IMR-90 (cell line): ENCODE measurements around the gene SLC22A2. TPM values are rescaled to one million over a fixed set of nuclear protein-coding genes. Genes with fewer than 3 reads are reported as not detected.

Experiments
- ATAC-seq: fragments of 200-7000 bp; cut with Tn5 transposase; 2 replicates; pipeline ENCODE4 v1.9.1; 2020; ENCODE audit warnings: low read depth, mild to moderate bottlenecking, moderate library complexity
- BruUV-seq: library from RNA; stranded (reverse); fragments of 400-500 nt; replicated peaks from 2 replicates; lab custom pipeline; 2021; lab: Mats Ljungman, UMichigan
- CTCF ChIA-PET: fragments of 300-600 bp; formaldehyde crosslinking; extraction: SDS; loops from one replicate; lab custom pipeline; 2021; ENCODE audit warnings: antibody characterized with exemption; lab: Yijun Ruan, JAX
- POLR2A ChIA-PET: fragments of 300-600 bp; sonication (Branson Sonifier 250); formaldehyde crosslinking; loops from one replicate; lab custom pipeline; 2022; ENCODE audit warnings: antibody characterized with exemption; ENCODE audit not compliant: unreplicated experiment; lab: Charles Lee
- DNase-seq: peaks from one replicate; pipeline ENCODE4 v3.0.0; 2013
- H2AFZ ChIP-seq: replicated peaks from 2 replicates; pipeline ENCODE3; 2013; ENCODE audit warnings: low read length, mild to moderate bottlenecking; ENCODE audit not compliant: poor library complexity
- H2AK5ac ChIP-seq: 2 replicates; pipeline ENCODE4 v1.6.1; 2013; ENCODE audit warnings: low read depth, low read length, inconsistent platforms
- H2AK9ac ChIP-seq: replicated peaks from 2 replicates; pipeline ENCODE3; 2013; ENCODE audit warnings: mild to moderate bottlenecking, low read depth, low read length, moderate library complexity; ENCODE audit not compliant: poor library complexity
- H2BK120ac ChIP-seq: 2 replicates; pipeline ENCODE4 v1.6.1; 2013; ENCODE audit warnings: low read depth, low read length, inconsistent platforms
- H2BK15ac ChIP-seq: 3 replicates; pipeline ENCODE4 v1.6.1; 2013; ENCODE audit warnings: low read depth, low read length, inconsistent platforms
- H2BK20ac ChIP-seq: 2 replicates; pipeline ENCODE4 v1.6.1; 2013; ENCODE audit warnings: low read depth, mild to moderate bottlenecking, inconsistent platforms, low read length, moderate library complexity
- H2BK5ac ChIP-seq: 2 replicates; pipeline ENCODE4 v1.6.1; 2013; ENCODE audit warnings: mild to moderate bottlenecking, low read depth, low read length, inconsistent platforms; ENCODE audit not compliant: poor library complexity, severe bottlenecking
- H3K14ac ChIP-seq: replicated peaks from 2 replicates; pipeline ENCODE4 v1.6.1; 2013; ENCODE audit warnings: low read depth, low read length, inconsistent platforms
- H3K18ac ChIP-seq: 2 replicates; pipeline ENCODE4 v1.6.1; 2013; ENCODE audit warnings: low read depth, low read length, control low read depth
- H3K23ac ChIP-seq: 2 replicates; pipeline ENCODE4 v1.6.1; 2013; ENCODE audit warnings: low read depth, low read length, inconsistent platforms
- H3K27ac ChIP-seq: 2 replicates; pipeline ENCODE4 v1.5.1; 2013; ENCODE audit warnings: mild to moderate bottlenecking, control low read depth, low read length; ENCODE audit not compliant: insufficient read depth
- H3K27me3 ChIP-seq: 2 replicates; pipeline ENCODE4 v1.6.1; 2013; ENCODE audit warnings: low read length; ENCODE audit not compliant: control insufficient read depth, insufficient read depth
- H3K36me3 ChIP-seq: 2 replicates; pipeline ENCODE4 v1.6.1; 2013; ENCODE audit warnings: low read length, mixed read lengths; ENCODE audit not compliant: control insufficient read depth, insufficient read depth
- H3K4ac ChIP-seq: 2 replicates; pipeline ENCODE4 v1.6.1; 2013; ENCODE audit warnings: low read depth, low read length, inconsistent platforms
- H3K4me1 ChIP-seq: 2 replicates; pipeline ENCODE4 v1.6.1; 2013; ENCODE audit warnings: low read length, mixed read lengths; ENCODE audit not compliant: control insufficient read depth, insufficient read depth
- H3K4me2 ChIP-seq: 2 replicates; pipeline ENCODE4 v1.6.1; 2013; ENCODE audit warnings: low read depth, mild to moderate bottlenecking, control low read depth, low read length, moderate library complexity
- H3K4me3 ChIP-seq: 2 replicates; pipeline ENCODE4 v1.5.1; 2013; ENCODE audit warnings: low read depth, mild to moderate bottlenecking, control low read depth, low read length, moderate library complexity; ENCODE audit not compliant: insufficient read depth
- H3K56ac ChIP-seq: 2 replicates; pipeline ENCODE4 v1.6.1; 2013; ENCODE audit warnings: low read length, inconsistent platforms; ENCODE audit not compliant: insufficient read depth; ENCODE audit errors: extremely low read depth
- H3K79me1 ChIP-seq, 2 experiments: 2 replicates each; pipeline ENCODE4 v1.6.1; 2013; ENCODE audit warnings: low read length in 2 of 2, inconsistent platforms in 1 of 2, low read depth in 1 of 2
- H3K9ac ChIP-seq: 2 replicates; pipeline ENCODE4 v1.6.1; 2013; ENCODE audit warnings: low read depth, low read length, control low read depth
- H3K9me1 ChIP-seq: 2 replicates; pipeline ENCODE4 v1.6.1; 2013; ENCODE audit warnings: low read length, inconsistent platforms; ENCODE audit not compliant: insufficient read depth
- H3K9me3 ChIP-seq: 2 replicates; pipeline ENCODE4 v1.6.1; 2013; ENCODE audit warnings: low read length; ENCODE audit not compliant: control insufficient read depth, insufficient read depth
- H4K20me1 ChIP-seq: 2 replicates; pipeline ENCODE4 v1.6.1; 2013; ENCODE audit warnings: low read length, inconsistent platforms; ENCODE audit not compliant: insufficient read depth
- H4K5ac ChIP-seq: 2 replicates; pipeline ENCODE4 v1.6.1; 2013; ENCODE audit warnings: mild to moderate bottlenecking, low read depth, low read length, control low read depth
- H4K8ac ChIP-seq, 2 experiments: 2 replicates each; pipeline ENCODE4 v1.6.1; 2013; ENCODE audit warnings: low read depth in 2 of 2, low read length in 2 of 2, control low read depth in 1 of 2, inconsistent platforms in 1 of 2
- H4K91ac ChIP-seq: 2 replicates; pipeline ENCODE4 v1.6.1; 2013; ENCODE audit warnings: low read depth, low read length, inconsistent platforms; ENCODE audit not compliant: insufficient read depth
- BHLHE40 ChIP-seq: fragments of 150-350 bp; IDR thresholded peaks from 2 replicates; pipeline ENCODE4 v1.6.1; 2016; ENCODE audit warnings: mild to moderate bottlenecking, low read depth, low read length
- CEBPB ChIP-seq: IDR thresholded peaks from 2 replicates; pipeline ENCODE4 v1.6.1; 2012; ENCODE audit warnings: low read depth, low read length, improper control_type of control experiment
- CHD1 ChIP-seq: IDR thresholded peaks from 2 replicates; pipeline ENCODE4 v1.6.1; 2012; ENCODE audit warnings: low read depth, low read length, improper control_type of control experiment
- FOS ChIP-seq: fragments of 150-350 bp; IDR thresholded peaks from 2 replicates; pipeline ENCODE4 v1.6.1; 2016; ENCODE audit warnings: low read depth, low read length
- MAFK ChIP-seq: IDR thresholded peaks from 2 replicates; pipeline ENCODE4 v1.6.1; 2012; ENCODE audit warnings: low read depth, low read length, improper control_type of control experiment
- MAZ ChIP-seq: IDR thresholded peaks from 2 replicates; pipeline ENCODE4 v1.6.1; 2012; ENCODE audit warnings: low read depth, mild to moderate bottlenecking, low read length, improper control_type of control experiment, moderate library complexity, borderline replicate concordance
- POLR2A ChIP-seq: IDR thresholded peaks from 2 replicates; pipeline ENCODE4 v1.6.1; 2012; ENCODE audit warnings: mild to moderate bottlenecking, low read depth, low read length
- RAD21 ChIP-seq: IDR thresholded peaks from 2 replicates; pipeline ENCODE4 v1.6.1; 2012; ENCODE audit warnings: low read length, improper control_type of control experiment
- SMC3 ChIP-seq: fragments of 150-350 bp; IDR thresholded peaks from 2 replicates; pipeline ENCODE4 v1.6.1; 2016; ENCODE audit warnings: low read depth, mild to moderate bottlenecking, antibody characterized with exemption, low read length, moderate library complexity
- WGBS, 2 experiments: methylation state at CpG; one replicate each; pipeline versions ENCODE4 v1.1.5 to v1.1.7; 2013; ENCODE audit warnings: missing lambda C conversion rate in 2 of 2; ENCODE audit not compliant: insufficient read length in 1 of 2; ENCODE audit errors: extremely low coverage in 2 of 2; 5-methylcytosine and 5-hydroxymethylcytosine counted together
- dilution Hi-C: fragments of 300-500 bp; cut with HindIII; formaldehyde crosslinking; loops from one replicate; pipeline ENCODE4 v1.14.3; 2018; ENCODE audit warnings: low sequenced_read_pairs; ENCODE audit not compliant: unreplicated experiment
- in situ Hi-C: fragments of 300-500 bp; cut with MboI; formaldehyde crosslinking; loops from 3 replicates; pipeline ENCODE4 v1.14.3; 2019; ENCODE audit warnings: low sequenced_read_pairs, inconsistent platforms, mixed read lengths
- intact Hi-C: fragments of 100-400 bp; cut with micrococcal nuclease; formaldehyde crosslinking; loops from 2 replicates; pipeline ENCODE4 v1.10.0; 2022
- polyA plus RNA-seq, 3 experiments: library from polyadenylated mRNA; depleted of rRNA; stranded (reverse); fragments of >200 nt; gene quantifications; 2 replicates each; pipeline ENCODE4 v1.2.3, GENCODE V29; 2012; ENCODE audit warnings: low replicate concordance in 1 of 3
- total RNA-seq: library from RNA; depleted of rRNA; stranded (reverse); fragments of >200 nt; gene quantifications from 2 replicates; pipeline ENCODE4 v1.2.3, GENCODE V29; 2012
- TF ChIP-seq, protein P1 (sequence below): fragments of 150-350 bp; IDR thresholded peaks from 2 replicates; pipeline ENCODE4 v1.6.1; 2016; ENCODE audit warnings: low read depth, mild to moderate bottlenecking, low read length, moderate library complexity, borderline replicate concordance
- TF ChIP-seq, protein P2 (sequence below): conservative IDR thresholded peaks from 2 replicates; pipeline ENCODE4 v1.5.1; 2012; ENCODE audit warnings: mild to moderate bottlenecking, low read depth, low read length, improper control_type of control experiment
- TF ChIP-seq, protein P3 (sequence below): fragments of 150-350 bp; IDR thresholded peaks from 2 replicates; pipeline ENCODE4 v1.6.1; 2017; ENCODE audit warnings: mild to moderate bottlenecking, antibody characterized with exemption, low read length, low read depth

The SLC22A2 gene
- total and polyA plus RNA-seq, 2 of the 4 experiments (the other 2 are of a cell fraction) = not detected

DNA sequence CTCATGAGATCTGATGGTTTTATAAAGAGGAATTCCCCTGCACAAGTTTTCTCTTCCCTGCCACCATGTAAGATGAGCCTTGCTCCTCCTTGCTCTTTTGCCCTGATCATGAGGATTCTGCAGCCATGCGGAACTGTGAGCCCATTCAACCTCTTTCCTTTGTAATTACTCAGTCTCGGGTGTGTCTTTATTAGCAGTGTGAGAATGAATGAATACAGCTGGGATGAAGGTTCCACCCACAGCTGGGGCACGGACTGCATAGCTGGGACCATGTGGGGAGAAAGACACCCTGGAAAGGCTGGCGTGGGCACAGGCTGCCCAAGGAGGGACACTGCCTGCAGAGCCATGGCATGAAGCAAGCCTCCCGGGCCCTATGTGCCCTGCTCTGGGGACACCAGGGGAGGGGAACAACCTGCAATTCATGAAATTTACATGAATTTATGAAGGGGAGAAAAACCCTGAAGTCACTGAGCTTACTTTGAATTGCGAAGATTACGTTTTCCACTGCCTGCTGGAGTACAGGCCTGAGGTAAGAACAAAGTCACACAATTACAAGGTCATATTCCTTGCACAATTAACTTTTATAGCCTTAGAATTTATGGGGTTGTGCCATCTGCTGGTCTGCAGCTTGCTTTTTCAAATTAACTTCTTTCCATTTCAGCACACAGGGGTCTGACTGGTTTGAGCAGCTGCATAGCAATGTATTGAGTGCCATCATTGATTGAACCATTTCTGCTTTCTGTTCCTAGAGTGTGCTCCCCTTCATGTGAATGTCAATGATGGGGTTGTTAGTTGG is 90.8 kb downstream of the SLC22A2 start:
- WGBS, 2 experiments = no CpG with 5 or more reads among the region's 7 CpGs
- POLR2A ChIA-PET = no interaction called here
- H3K18ac ChIP-seq = no peak overlapping the region
- H3K27ac ChIP-seq = no peak overlapping the region
- no peak overlapping the region for H3K14ac ChIP-seq
- TF ChIP-seq POLR2A (no peak), MAZ (no peak), CHD1 (no peak), MAFK (no peak), RAD21 (no peak), CEBPB (no peak), BHLHE40 (no peak), SMC3 (no peak), FOS (no peak)
- TF ChIP-seq, protein P1, sequence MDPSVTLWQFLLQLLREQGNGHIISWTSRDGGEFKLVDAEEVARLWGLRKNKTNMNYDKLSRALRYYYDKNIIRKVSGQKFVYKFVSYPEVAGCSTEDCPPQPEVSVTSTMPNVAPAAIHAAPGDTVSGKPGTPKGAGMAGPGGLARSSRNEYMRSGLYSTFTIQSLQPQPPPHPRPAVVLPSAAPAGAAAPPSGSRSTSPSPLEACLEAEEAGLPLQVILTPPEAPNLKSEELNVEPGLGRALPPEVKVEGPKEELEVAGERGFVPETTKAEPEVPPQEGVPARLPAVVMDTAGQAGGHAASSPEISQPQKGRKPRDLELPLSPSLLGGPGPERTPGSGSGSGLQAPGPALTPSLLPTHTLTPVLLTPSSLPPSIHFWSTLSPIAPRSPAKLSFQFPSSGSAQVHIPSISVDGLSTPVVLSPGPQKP = no peak
- TF ChIP-seq, protein P2, sequence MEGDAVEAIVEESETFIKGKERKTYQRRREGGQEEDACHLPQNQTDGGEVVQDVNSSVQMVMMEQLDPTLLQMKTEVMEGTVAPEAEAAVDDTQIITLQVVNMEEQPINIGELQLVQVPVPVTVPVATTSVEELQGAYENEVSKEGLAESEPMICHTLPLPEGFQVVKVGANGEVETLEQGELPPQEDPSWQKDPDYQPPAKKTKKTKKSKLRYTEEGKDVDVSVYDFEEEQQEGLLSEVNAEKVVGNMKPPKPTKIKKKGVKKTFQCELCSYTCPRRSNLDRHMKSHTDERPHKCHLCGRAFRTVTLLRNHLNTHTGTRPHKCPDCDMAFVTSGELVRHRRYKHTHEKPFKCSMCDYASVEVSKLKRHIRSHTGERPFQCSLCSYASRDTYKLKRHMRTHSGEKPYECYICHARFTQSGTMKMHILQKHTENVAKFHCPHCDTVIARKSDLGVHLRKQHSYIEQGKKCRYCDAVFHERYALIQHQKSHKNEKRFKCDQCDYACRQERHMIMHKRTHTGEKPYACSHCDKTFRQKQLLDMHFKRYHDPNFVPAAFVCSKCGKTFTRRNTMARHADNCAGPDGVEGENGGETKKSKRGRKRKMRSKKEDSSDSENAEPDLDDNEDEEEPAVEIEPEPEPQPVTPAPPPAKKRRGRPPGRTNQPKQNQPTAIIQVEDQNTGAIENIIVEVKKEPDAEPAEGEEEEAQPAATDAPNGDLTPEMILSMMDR = no peak
- TF ChIP-seq, protein P3, sequence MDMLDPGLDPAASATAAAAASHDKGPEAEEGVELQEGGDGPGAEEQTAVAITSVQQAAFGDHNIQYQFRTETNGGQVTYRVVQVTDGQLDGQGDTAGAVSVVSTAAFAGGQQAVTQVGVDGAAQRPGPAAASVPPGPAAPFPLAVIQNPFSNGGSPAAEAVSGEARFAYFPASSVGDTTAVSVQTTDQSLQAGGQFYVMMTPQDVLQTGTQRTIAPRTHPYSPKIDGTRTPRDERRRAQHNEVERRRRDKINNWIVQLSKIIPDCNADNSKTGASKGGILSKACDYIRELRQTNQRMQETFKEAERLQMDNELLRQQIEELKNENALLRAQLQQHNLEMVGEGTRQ = no peak
- H2BK15ac ChIP-seq = no peak overlapping the region
- no peak overlapping the region for H2BK20ac ChIP-seq
- H2AK9ac ChIP-seq = no peak overlapping the region
- no peaks in the 10 kb centered on the region for H3K36me3 ChIP-seq
- no peak overlapping the region for H3K9ac ChIP-seq
- H3K4me2 ChIP-seq = no peak overlapping the region
- H4K91ac ChIP-seq = no peak overlapping the region
- no peak overlapping the region for H2AFZ ChIP-seq
- H3K9me1 ChIP-seq = no peaks in the 10 kb centered on the region
- intact Hi-C loops = no loop called here
- H4K8ac ChIP-seq = no peak overlapping the region
- no peak overlapping the region for H4K5ac ChIP-seq
- CTCF ChIA-PET = interaction anchor here (2.0 kb wide), 1 partner anchor 288 kb away, joined by 4 read pairs; no protein-coding TSS in a partner anchor
- DNase-seq = no peak
- H3K56ac ChIP-seq = no peak overlapping the region
- ATAC-seq = no peak
- no peaks in the 10 kb centered on the region for H3K9me3 ChIP-seq
- no peak overlapping the region for H2BK5ac ChIP-seq
- H3K79me1 ChIP-seq = no peaks in the 10 kb centered on the region
- no peaks in the 10 kb centered on the region for H4K20me1 ChIP-seq
- H3K27me3 ChIP-seq = no peaks in the 10 kb centered on the region
- dilution Hi-C loops = no loop called here
- no TSS peak for BruUV-seq
- H2AK5ac ChIP-seq = no peak overlapping the region
- in situ Hi-C loops = no loop called here
- no peak overlapping the region for H3K4me3 ChIP-seq
- H3K23ac ChIP-seq = no peak overlapping the region
- no peak overlapping the region for H3K4ac ChIP-seq
- no peak overlapping the region for H2BK120ac ChIP-seq
- no peaks in the 10 kb centered on the region for H3K4me1 ChIP-seq
